Stimulated activated CD4-positive, alpha-beta T cell treated with anti-CD3 and anti-CD28 coated beads, Interleukin-15, amount 100 ng/mL, for 24 hours (primary cell): ENCODE measurements around the gene PXYLP1.
"Not testable (repeated sequence)": the region's sequence is repeated elsewhere in the genome, so short reads cannot be mapped to it uniquely, and the experiment has no call there.

ENCODE experiments used
- DNase-seq: peaks from one replicate; pipeline ENCODE4 v3.0.0-alpha.2; 2020

The PXYLP1 gene

GRCh38 chr3:141274411-141275031 is 42.9 kb downstream of the PXYLP1 start:
- DNase-seq: no peak

- DNase-seq: peak; percentile 23
Observed at GRCh38 chr3:141275032-141275422, 43.4 kb downstream of the PXYLP1 start.

GRCh38 chr3:141275511-141275910 is 43.9 kb downstream of the PXYLP1 start:
- DNase-seq: no peak

- DNase-seq: no peak
Observed at GRCh38 chr3:141275973-141276372, 44.3 kb downstream of the PXYLP1 start.

GRCh38 chr3:141276398-141276797 is 44.8 kb downstream of the PXYLP1 start:
- no peak for DNase-seq

- DNase-seq: no peak
Observed at GRCh38 chr3:141277451-141277850, 45.8 kb downstream of the PXYLP1 start.

GRCh38 chr3:141278196-141279076 is 46.8 kb downstream of the PXYLP1 start:
- DNase-seq: no peak

GRCh38 chr3:141279077-141279967 is 47.7 kb downstream of the PXYLP1 start:
- DNase-seq: no peak

- DNase-seq: no peak
Observed at GRCh38 chr3:141280086-141280485, 48.5 kb downstream of the PXYLP1 start.

GRCh38 chr3:141280690-141281089 is 49.1 kb downstream of the PXYLP1 start:
- DNase-seq: no peak

- DNase-seq: no peak
Observed at GRCh38 chr3:141285570-141285969, 53.9 kb downstream of the PXYLP1 start.

GRCh38 chr3:141286856-141287255 is 55.2 kb downstream of the PXYLP1 start:
- no peak for DNase-seq

- no peak for DNase-seq
Observed at GRCh38 chr3:141287326-141287725, 55.7 kb downstream of the PXYLP1 start.

- no peak for DNase-seq
Observed at GRCh38 chr3:141288336-141288990, 56.8 kb downstream of the PXYLP1 start.

- DNase-seq: no peak
Observed at GRCh38 chr3:141289228-141289772, 57.7 kb downstream of the PXYLP1 start.

- no peak for DNase-seq
Observed at GRCh38 chr3:141291559-141292355, 60.1 kb downstream of the PXYLP1 start.

GRCh38 chr3:141292356-141293058 is 60.9 kb downstream of the PXYLP1 start:
- no peak for DNase-seq

- no peak for DNase-seq
Observed at GRCh38 chr3:141294301-141294700, 62.7 kb downstream of the PXYLP1 start.

- no peak for DNase-seq
Observed at GRCh38 chr3:141294848-141295247, 63.2 kb downstream of the PXYLP1 start.

- not testable (repeated sequence) for DNase-seq
Observed at GRCh38 chr3:141300426-141300825, 68.8 kb downstream of the PXYLP1 start.
